GM06990 (cell line): ENCODE results near the gene TMEM89.

Source experiments
- DNase-seq: peaks from one replicate; pipeline ENCODE4 v3.0.0-alpha.2; 2011; ENCODE audit not compliant: insufficient read length; ENCODE audit errors: extremely low read depth
- H3K27me3 ChIP-seq: replicated peaks from 2 replicates; pipeline ENCODE4 v1.6.0; 2011; ENCODE audit warnings: low read length; ENCODE audit not compliant: control insufficient read depth, insufficient read depth
- H3K36me3 ChIP-seq: 2 replicates; pipeline ENCODE4 v1.5.1; 2011; ENCODE audit warnings: low read length; ENCODE audit not compliant: control insufficient read depth, insufficient read depth
- H3K4me3 ChIP-seq: replicated peaks from 2 replicates; pipeline ENCODE4 v1.5.1; 2011; ENCODE audit warnings: low read depth, mild to moderate bottlenecking, control low read depth, low read length
- CTCF ChIP-seq: IDR thresholded peaks from 2 replicates; pipeline ENCODE4 v1.5.1; 2011; ENCODE audit warnings: low read length, control low read depth, mild to moderate bottlenecking, inconsistent platforms; ENCODE audit not compliant: insufficient read depth, poor library complexity, severe bottlenecking

TMEM89 gene

DNA sequence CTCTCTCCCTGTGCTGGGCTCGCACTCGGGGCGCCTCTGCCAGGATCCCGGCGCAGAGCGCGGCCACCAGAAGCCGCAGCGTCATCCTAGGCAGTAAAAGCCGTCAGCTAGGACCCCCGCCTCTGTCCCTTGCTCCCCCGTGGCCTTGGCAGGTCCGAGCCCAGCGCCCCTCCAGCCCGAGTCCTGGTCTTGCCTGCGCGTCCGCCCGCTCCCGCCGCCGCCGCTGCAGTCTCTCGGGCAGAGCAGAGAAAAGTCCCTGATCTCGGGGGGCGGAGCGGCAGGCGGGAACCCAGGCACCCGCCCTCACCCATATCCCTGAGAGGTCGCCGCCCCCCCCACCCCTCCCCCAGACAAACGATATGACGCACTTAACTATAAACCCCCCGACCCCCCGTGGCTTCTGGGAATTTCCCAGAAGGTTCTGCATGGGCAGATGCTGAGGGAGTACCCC lies 26.5 kb downstream of the TMEM89 start, which contains the start of gene COL7A1:
Gene COL7A1 (minus strand): TSS at position 255 of the 451 bp plus-strand sequence. CDS start 170 bp downstream, at position 85.
- H3K4me3 ChIP-seq: no peak within 1 kb of the TSS; the same call in 1 of the 2 replicates
- no peak for DNase-seq

GRCh38 chr3:48594417-48595049 lies 27.0 kb downstream of the TMEM89 start:
- Histone ChIP-seq H3K36me3 (peaks cover 9% of the 10 kb centered on the region), H3K4me3 (no peak overlapping the region; the same call in 1 of the 2 replicates), H3K27me3 (no peaks in the 10 kb centered on the region; the same call in 1 of the 2 replicates)
- DNase-seq: no peak
- no peak for TF ChIP-seq CTCF

More for the DNA sequence above, 26.5 kb downstream of the TMEM89 start, which contains the start of gene COL7A1:
- Histone ChIP-seq H3K27me3 (no peaks in the 10 kb centered on the region; the same call in 1 of the 2 replicates), H3K36me3 (peaks cover 13% of the 10 kb centered on the region)
- no peak for TF ChIP-seq CTCF

GRCh38 chr3:48593337-48593736 lies 28.2 kb downstream of the TMEM89 start:
- peaks cover under 1% of the 10 kb centered on the region; the same call in 1 of the 2 replicates for H3K36me3 ChIP-seq
- H3K27me3 ChIP-seq: no peaks in the 10 kb centered on the region; the same call in 1 of the 2 replicates
- TF ChIP-seq CTCF: no peak
- DNase-seq: no peak
- H3K4me3 ChIP-seq: no peak overlapping the region

DNA sequence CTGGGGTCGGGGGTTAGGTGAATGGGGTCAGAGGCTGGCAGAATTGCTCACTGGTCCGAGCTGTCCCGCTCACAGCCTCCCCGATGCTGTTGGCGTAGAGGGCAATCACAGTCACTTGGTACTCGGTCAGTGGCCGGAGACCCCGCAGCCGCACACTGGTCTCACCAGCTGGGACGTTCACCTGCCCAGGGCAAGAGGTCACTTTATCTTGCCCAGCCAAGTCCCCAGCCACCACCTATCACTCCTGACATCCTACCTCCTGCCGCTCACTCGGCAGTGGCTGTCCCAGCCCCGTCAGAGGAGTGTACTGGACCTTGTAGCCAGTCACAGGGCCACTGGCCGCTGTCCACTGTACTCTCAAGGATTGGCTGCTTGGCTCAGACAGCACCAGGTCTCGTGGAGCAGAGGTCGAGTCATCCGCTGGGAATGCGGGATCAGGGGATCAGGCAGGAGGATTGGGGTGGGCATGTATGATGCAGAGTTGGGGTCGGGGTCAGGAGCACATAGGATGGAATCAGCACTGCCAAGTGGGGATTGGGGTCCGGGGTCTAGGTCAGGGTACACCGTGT lies 29.0 kb downstream of the TMEM89 start:
- no peaks in the 10 kb centered on the region for H3K36me3 ChIP-seq
- no peak overlapping the region for H3K4me3 ChIP-seq
- no peak for TF ChIP-seq CTCF
- DNase-seq: no peak
- H3K27me3 ChIP-seq: no peaks in the 10 kb centered on the region; the same call in 1 of the 2 replicates

GRCh38 chr3:48591886-48592518 lies 29.6 kb downstream of the TMEM89 start:
- no peak for DNase-seq
- Histone ChIP-seq H3K4me3 (no peak overlapping the region), H3K36me3 (no peaks in the 10 kb centered on the region), H3K27me3 (no peaks in the 10 kb centered on the region; the same call in 1 of the 2 replicates)
- no peak for TF ChIP-seq CTCF
